Kidney epithelial cell (primary cell): ENCODE data around the gene PAQR5. TPM values are rescaled to one million over a fixed set of nuclear protein-coding genes. Genes with fewer than 3 reads are reported as not detected.

Experiments used
- DNase-seq: peaks from one replicate; pipeline ENCODE4 v3.0.0-alpha.2; 2010; ENCODE audit warnings: low read depth
- H3K27me3 ChIP-seq: 2 replicates; pipeline ENCODE4 v1.6.0; 2011; ENCODE audit warnings: low read length; ENCODE audit not compliant: control insufficient read depth, insufficient read depth
- H3K36me3 ChIP-seq: 2 replicates; pipeline ENCODE4 v1.5.1; 2011; ENCODE audit warnings: low read length; ENCODE audit not compliant: control insufficient read depth, insufficient read depth
- H3K4me3 ChIP-seq: 2 replicates; pipeline ENCODE4 v1.5.1; 2011; ENCODE audit warnings: low read depth, mild to moderate bottlenecking, control low read depth, low read length
- CTCF ChIP-seq: IDR thresholded peaks from 2 replicates; pipeline ENCODE4 v1.5.1; 2011; ENCODE audit warnings: mild to moderate bottlenecking, moderate library complexity, low read length, control low read depth, inconsistent platforms; ENCODE audit not compliant: insufficient read depth, poor library complexity, severe bottlenecking
- total RNA-seq: library from RNA; depleted of rRNA; stranded (reverse); fragments of >200 nt; gene quantifications from 2 replicates; pipeline ENCODE4 v1.2.3, GENCODE V29; 2015

Gene PAQR5
- total RNA-seq, 1 donor from 2014 or later = 9.7 TPM

DNA sequence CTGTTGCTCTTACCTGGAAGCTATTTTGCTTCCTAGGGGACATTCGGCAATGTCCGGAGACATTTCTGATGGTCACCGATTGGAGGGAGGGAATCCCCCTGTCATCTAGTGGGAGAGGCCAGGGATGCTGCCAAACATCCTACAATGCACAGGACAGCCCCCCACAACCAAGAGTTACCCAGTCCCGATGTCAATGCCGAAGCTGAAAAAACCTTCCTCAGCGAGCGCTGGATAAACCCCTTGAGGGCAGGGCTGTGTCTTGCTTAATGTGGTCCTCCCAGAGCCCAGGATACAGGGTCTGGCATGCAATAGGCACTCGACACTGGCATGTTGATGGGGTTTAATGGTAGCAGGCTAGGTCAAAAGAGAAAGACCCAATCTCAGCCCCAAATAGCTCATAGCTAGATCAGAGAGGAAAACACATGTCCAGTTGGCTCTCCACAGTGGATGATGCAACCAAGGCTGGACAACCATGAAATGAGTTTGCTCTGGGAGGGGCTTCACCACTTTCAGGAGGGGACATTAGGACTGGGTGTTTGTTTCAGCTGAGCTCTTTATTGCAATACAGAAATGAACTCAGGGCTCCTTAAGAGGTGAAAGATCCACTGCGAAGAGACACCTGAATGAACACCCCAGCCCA lies 16.5 kb upstream of the PAQR5 start:
- Histone ChIP-seq H3K36me3 (no peaks in the 10 kb centered on the region), H3K27me3 (no peaks in the 10 kb centered on the region), H3K4me3 (no peak overlapping the region)
- no peak for DNase-seq
- no peak for TF ChIP-seq CTCF

- no peak for DNase-seq
- Histone ChIP-seq H3K36me3 (no peaks in the 10 kb centered on the region), H3K27me3 (no peaks in the 10 kb centered on the region), H3K4me3 (no peak overlapping the region)
- TF ChIP-seq CTCF = no peak
Observed at GRCh38 chr15:69285834-69286233, 12.9 kb upstream of the PAQR5 start.

DNA sequence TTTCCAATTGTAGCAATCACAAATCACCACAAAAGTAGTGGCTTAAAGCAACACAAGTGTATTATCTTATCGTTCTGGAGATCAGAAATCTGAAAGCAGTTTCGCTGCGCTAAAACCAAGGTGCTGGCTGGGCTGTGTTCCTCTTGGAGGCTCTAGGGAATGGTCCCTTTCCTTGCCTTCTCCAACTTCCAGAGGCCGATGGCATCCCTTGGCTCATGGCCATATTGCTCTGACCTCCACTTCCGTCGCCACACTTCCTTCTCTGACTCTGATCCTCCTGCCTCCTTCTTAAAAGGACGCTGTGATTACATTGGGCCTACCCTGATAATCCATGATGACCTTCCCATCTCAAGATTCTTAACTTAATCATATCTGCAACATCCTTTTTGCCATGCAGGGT lies 10.7 kb upstream of the PAQR5 start:
- no peak for TF ChIP-seq CTCF
- Histone ChIP-seq H3K4me3 (no peak overlapping the region), H3K36me3 (no peaks in the 10 kb centered on the region), H3K27me3 (no peaks in the 10 kb centered on the region)
- DNase-seq = no peak

- DNase-seq = no peak
- no peaks in the 10 kb centered on the region for H3K36me3 ChIP-seq
- TF ChIP-seq CTCF = no peak
Observed at GRCh38 chr15:69288531-69289341, 10.0 kb upstream of the PAQR5 start.

GRCh38 chr15:69289342-69290146 lies 9.2 kb upstream of the PAQR5 start:
- Histone ChIP-seq H3K27me3 (no peaks in the 10 kb centered on the region), H3K4me3 (no peak overlapping the region), H3K36me3 (no peaks in the 10 kb centered on the region)
- DNase-seq = no peak
- no peak for TF ChIP-seq CTCF

More at GRCh38 chr15:69288531-69289341, 10.0 kb upstream of the PAQR5 start:
- H3K27me3 ChIP-seq = no peaks in the 10 kb centered on the region
- H3K4me3 ChIP-seq = no peak overlapping the region
